Spleen (tissue), 7 donors: ENCODE data around the gene HOXA13.

Experiments used
- CTCF ChIP-seq, 11 experiments: fragments of 200-600 bp in 7 of 11; fragments of 450-650 bp in 4 of 11; sonication (generic) in 4 of 11; IDR thresholded peaks in 8 of 11; conservative IDR thresholded peaks in 3 of 11; 1 replicate in 7 of 11; 2 replicates in 4 of 11; pipeline versions ENCODE4 v1.4.0 to v1.8.0; 2016 to 2021; ENCODE audit warnings: antibody characterized with exemption in 11 of 11, inconsistent platforms in 4 of 11, mild to moderate bottlenecking in 1 of 11
- POLR2A ChIP-seq, 3 donors: fragments of 450-650 bp; IDR thresholded peaks; one replicate each; pipeline ENCODE4 v1.5.1; 2017; ENCODE audit warnings: antibody characterized with exemption in 3 of 3, mild to moderate bottlenecking in 1 of 3
- POLR2AphosphoS5 ChIP-seq, 3 donors: sonication (generic); formaldehyde crosslinking; IDR thresholded peaks; one replicate each; pipeline ENCODE4 v1.5.1; 2017; ENCODE audit warnings: antibody characterized with exemption in 3 of 3
- donor health status: DM: no; HTN: no; CAD: no; lungs with moderate emphysema.
- donor health status: DM: no; HTN: no; CAD: no.
- donor health status: DM: no; HTN: no; CAD: no.

GRCh38 chr7:27159266-27160144 is 40.4 kb downstream of the HOXA13 start:
- TF ChIP-seq CTCF (IDR thresholded peaks at IDR 0.05 in 8 of 11, conservative IDR thresholded peaks at IDR 0.05 in 3 of 11) (no peak), POLR2AphosphoS5 (IDR thresholded peaks at IDR 0.05) (no peak), POLR2A (IDR thresholded peaks at IDR 0.05) (no peak)
